ENCODE results near the gene BMPR2. TPM values are rescaled to one million over a fixed set of nuclear protein-coding genes. Genes with fewer than 3 reads are reported as not detected.

The BMPR2 gene
- polyA plus RNA-seq, 1 donor (not counting 4 experiments of a cell fraction or from before 2014, with no cell fraction given), result 31.9 TPM

DNA sequence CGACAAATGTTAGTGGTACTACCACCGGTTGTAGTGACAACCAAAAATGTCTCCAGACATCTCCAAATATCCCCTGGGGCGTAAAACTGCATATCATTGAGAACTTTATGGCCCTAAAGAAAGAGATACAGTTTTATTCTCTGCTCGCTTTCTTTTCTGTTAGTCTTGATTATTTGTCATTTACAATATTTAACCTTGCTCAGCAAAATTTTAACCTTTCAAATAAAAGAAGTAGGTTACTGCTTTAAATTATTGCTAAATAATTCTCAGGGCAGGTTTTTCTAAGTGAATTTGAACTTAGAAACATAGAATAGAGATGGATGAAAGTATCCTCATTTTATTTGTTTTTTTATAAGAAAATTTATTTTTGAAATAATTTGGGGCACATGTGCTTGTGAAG is 67.9 kb downstream of the BMPR2 start:
- peaks cover 5% of the 10 kb centered on the region for H3K79me2 ChIP-seq (ENCODE audit: control insufficient read depth, insufficient read depth, low read length)
- no peak overlapping the region for H3K4me2 ChIP-seq (ENCODE audit: control insufficient read depth, extremely low read depth, insufficient read depth, low read depth, low read length)
- H3K9ac ChIP-seq (ENCODE audit: control insufficient read depth, extremely low read depth, insufficient read depth, low read length), result no peak overlapping the region
- H3K4me1 ChIP-seq (ENCODE audit: control insufficient read depth, extremely low read depth, insufficient read depth, low read length), result no peaks in the 10 kb centered on the region
- H3K4me3 ChIP-seq (ENCODE audit: control insufficient read depth in 2 of 3, extremely low read depth in 1 of 3, insufficient read depth in 2 of 3, low read depth in 1 of 3, low read length in 3 of 3), result no peak overlapping the region
- TF ChIP-seq EZH2 (IDR thresholded peaks at IDR 0.05; ENCODE audit: low read length), result no peak
- TF ChIP-seq, protein P1, sequence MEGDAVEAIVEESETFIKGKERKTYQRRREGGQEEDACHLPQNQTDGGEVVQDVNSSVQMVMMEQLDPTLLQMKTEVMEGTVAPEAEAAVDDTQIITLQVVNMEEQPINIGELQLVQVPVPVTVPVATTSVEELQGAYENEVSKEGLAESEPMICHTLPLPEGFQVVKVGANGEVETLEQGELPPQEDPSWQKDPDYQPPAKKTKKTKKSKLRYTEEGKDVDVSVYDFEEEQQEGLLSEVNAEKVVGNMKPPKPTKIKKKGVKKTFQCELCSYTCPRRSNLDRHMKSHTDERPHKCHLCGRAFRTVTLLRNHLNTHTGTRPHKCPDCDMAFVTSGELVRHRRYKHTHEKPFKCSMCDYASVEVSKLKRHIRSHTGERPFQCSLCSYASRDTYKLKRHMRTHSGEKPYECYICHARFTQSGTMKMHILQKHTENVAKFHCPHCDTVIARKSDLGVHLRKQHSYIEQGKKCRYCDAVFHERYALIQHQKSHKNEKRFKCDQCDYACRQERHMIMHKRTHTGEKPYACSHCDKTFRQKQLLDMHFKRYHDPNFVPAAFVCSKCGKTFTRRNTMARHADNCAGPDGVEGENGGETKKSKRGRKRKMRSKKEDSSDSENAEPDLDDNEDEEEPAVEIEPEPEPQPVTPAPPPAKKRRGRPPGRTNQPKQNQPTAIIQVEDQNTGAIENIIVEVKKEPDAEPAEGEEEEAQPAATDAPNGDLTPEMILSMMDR (optimal IDR thresholded peaks at IDR 0.05 in 1 of 3, IDR thresholded peaks at IDR 0.05 in 1 of 3, conservative IDR thresholded peaks at IDR 0.05 in 1 of 3; ENCODE audit: extremely low read depth in 1 of 3, insufficient read depth in 2 of 3, low read length in 3 of 3), result no peak
- H3K27ac ChIP-seq (ENCODE audit: control insufficient read depth, insufficient read depth, low read length), result no peak overlapping the region
- H4K20me1 ChIP-seq (ENCODE audit: control insufficient read depth, extremely low read depth, insufficient read depth, low read length), result no peaks in the 10 kb centered on the region
- H3K9me1 ChIP-seq (ENCODE audit: control insufficient read depth, extremely low read depth, insufficient read depth, low read length), result no peaks in the 10 kb centered on the region
- H3K27me3 ChIP-seq (ENCODE audit: control insufficient read depth, extremely low read depth, insufficient read depth, low read length), result no peaks in the 10 kb centered on the region
- H3K36me3 ChIP-seq (ENCODE audit: control insufficient read depth in 2 of 2, extremely low read depth in 1 of 2, insufficient read depth in 2 of 2, low read length in 2 of 2), result no peaks in the 10 kb centered on the region
- no peaks in the 10 kb centered on the region for H3K9me3 ChIP-seq (ENCODE audit: control insufficient read depth, low read depth, low read length)
- H2AFZ ChIP-seq (ENCODE audit: control insufficient read depth, low read length), result no peak overlapping the region
- FAIRE-seq (no peak), DNase-seq (ENCODE audit: low read depth, low spot score) (no peak)
- dilution Hi-C loops (cut with MboI; ENCODE audit: extremely low pct_ligation_motif_present, low sequenced_read_pairs), result no loop called here

DNA sequence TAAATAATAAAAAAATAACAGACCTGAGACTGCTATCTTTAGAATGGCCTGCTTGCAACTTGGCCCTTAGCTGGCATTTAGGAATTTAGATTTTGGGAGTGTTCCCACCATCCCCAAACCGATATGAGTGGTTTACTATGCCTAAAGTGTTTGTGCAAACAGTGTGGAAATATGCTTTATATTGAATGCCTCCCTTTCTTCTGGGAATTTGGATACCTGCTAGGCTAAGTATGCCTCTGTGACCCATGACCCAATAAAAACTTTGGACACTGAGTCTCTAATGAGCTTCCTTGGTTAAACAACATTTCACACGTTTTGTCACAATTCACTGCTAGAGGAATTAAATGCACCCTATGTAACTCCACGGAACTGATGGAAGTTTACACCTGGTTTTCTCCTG is 73.2 kb downstream of the BMPR2 start:
- Histone ChIP-seq H3K79me2 (ENCODE audit: control insufficient read depth, insufficient read depth, low read length) (peaks cover 10% of the 10 kb centered on the region), H3K36me3 (ENCODE audit: control insufficient read depth in 2 of 2, extremely low read depth in 1 of 2, insufficient read depth in 2 of 2, low read length in 2 of 2) (no peaks in the 10 kb centered on the region), H3K9me1 (ENCODE audit: control insufficient read depth, extremely low read depth, insufficient read depth, low read length) (no peaks in the 10 kb centered on the region), H4K20me1 (ENCODE audit: control insufficient read depth, extremely low read depth, insufficient read depth, low read length) (no peaks in the 10 kb centered on the region), H3K9ac (ENCODE audit: control insufficient read depth, extremely low read depth, insufficient read depth, low read length) (no peak overlapping the region), H2AFZ (ENCODE audit: control insufficient read depth, low read length) (no peak overlapping the region), H3K4me3 (ENCODE audit: control insufficient read depth in 2 of 3, extremely low read depth in 1 of 3, insufficient read depth in 2 of 3, low read depth in 1 of 3, low read length in 3 of 3) (no peak overlapping the region), H3K9me3 (ENCODE audit: control insufficient read depth, low read depth, low read length) (no peaks in the 10 kb centered on the region), H3K4me1 (ENCODE audit: control insufficient read depth, extremely low read depth, insufficient read depth, low read length) (no peaks in the 10 kb centered on the region), H3K27ac (ENCODE audit: control insufficient read depth, insufficient read depth, low read length) (no peak overlapping the region), H3K4me2 (ENCODE audit: control insufficient read depth, extremely low read depth, insufficient read depth, low read depth, low read length) (no peak overlapping the region), H3K27me3 (ENCODE audit: control insufficient read depth, extremely low read depth, insufficient read depth, low read length) (no peaks in the 10 kb centered on the region)
- TF ChIP-seq EZH2 (IDR thresholded peaks at IDR 0.05; ENCODE audit: low read length), result no peak
- TF ChIP-seq, protein P1 (optimal IDR thresholded peaks at IDR 0.05 in 1 of 3, IDR thresholded peaks at IDR 0.05 in 1 of 3, conservative IDR thresholded peaks at IDR 0.05 in 1 of 3; ENCODE audit: extremely low read depth in 1 of 3, insufficient read depth in 2 of 3, low read length in 3 of 3), result no peak
- dilution Hi-C loops (cut with MboI; ENCODE audit: extremely low pct_ligation_motif_present, low sequenced_read_pairs), result no loop called here
- no peak for DNase-seq (ENCODE audit: low read depth, low spot score)
- no peak for FAIRE-seq

Data from keratinocyte (primary cell).